Panc1 (cell line): ENCODE results near the gene DAB2IP. TPM values are rescaled to one million over a fixed set of nuclear protein-coding genes. Genes with fewer than 3 reads are reported as not detected.

ENCODE experiments used
- ATAC-seq: fragments of 200-7000 bp; cut with Tn5 transposase; 2 replicates; pipeline ENCODE4 v1.9.1; 2020; ENCODE audit warnings: mild to moderate bottlenecking, moderate library complexity
- BruUV-seq: library from RNA; stranded (reverse); fragments of 400-500 nt; replicated peaks from 2 replicates; lab custom pipeline; 2021; lab: Mats Ljungman, UMichigan
- CTCF ChIA-PET: fragments of 300-600 bp; sonication (Branson Sonifier 250); formaldehyde crosslinking; loops from one replicate; lab custom pipeline; 2022; ENCODE audit warnings: antibody characterized with exemption; lab: Charles Lee
- POLR2A ChIA-PET: fragments of 300-600 bp; sonication (Branson Sonifier 250); formaldehyde crosslinking; loops from one replicate; lab custom pipeline; 2022; ENCODE audit warnings: antibody characterized with exemption; lab: Charles Lee
- DNase-seq: peaks from one replicate; pipeline ENCODE4 v3.0.0-alpha.2; 2010; ENCODE audit warnings: low read depth, low spot score
- H3K27ac ChIP-seq: 2 replicates; pipeline ENCODE4 v1.5.1; 2011; ENCODE audit warnings: mild to moderate bottlenecking, low read length, inconsistent platforms
- H3K27me3 ChIP-seq: fragments of 200-500 bp; sonication (Bioruptor generic); 2 replicates; pipeline ENCODE4 v1.6.0; 2014; ENCODE audit warnings: low read length, inconsistent platforms; ENCODE audit not compliant: control insufficient read depth, insufficient read depth
- H3K36me3 ChIP-seq: fragments of 200-500 bp; sonication (Bioruptor generic); 2 replicates; pipeline ENCODE4 v1.5.1; 2014; ENCODE audit warnings: inconsistent platforms, mild to moderate bottlenecking, low read length, moderate library complexity; ENCODE audit not compliant: control insufficient read depth, insufficient read depth
- H3K4me1 ChIP-seq: 2 replicates; pipeline ENCODE4 v1.5.1; 2011; ENCODE audit warnings: inconsistent platforms, mild to moderate bottlenecking, low read length, moderate library complexity; ENCODE audit not compliant: control insufficient read depth, insufficient read depth
- H3K4me3 ChIP-seq, 2 experiments: 2 replicates each; pipeline ENCODE4 v1.5.1; 2011 to 2012; ENCODE audit warnings: low read depth in 2 of 2, low read length in 2 of 2, mild to moderate bottlenecking in 2 of 2, inconsistent platforms in 1 of 2, moderate library complexity in 1 of 2
- H3K9me3 ChIP-seq: fragments of 200-500 bp; sonication (Bioruptor generic); 2 replicates; pipeline ENCODE4 v1.5.1; 2014; ENCODE audit warnings: low read depth, mild to moderate bottlenecking, inconsistent platforms, low read length, moderate library complexity; ENCODE audit not compliant: control insufficient read depth, insufficient read depth
- CTCF ChIP-seq: fragments of 450-650 bp; IDR thresholded peaks from 2 replicates; pipeline ENCODE4 v1.5.1; 2017; ENCODE audit warnings: mild to moderate bottlenecking
- POLR2AphosphoS5 ChIP-seq: IDR thresholded peaks from 2 replicates; pipeline ENCODE4 v1.6.1; 2012; ENCODE audit warnings: mild to moderate bottlenecking, low read depth, low read length, moderate library complexity
- SIN3A ChIP-seq: IDR thresholded peaks from 2 replicates; pipeline ENCODE4 v1.6.1; 2012; ENCODE audit warnings: low read depth, mild to moderate bottlenecking, low read length, moderate library complexity, borderline replicate concordance; ENCODE audit not compliant: insufficient read depth
- TCF7L2 ChIP-seq: IDR thresholded peaks from 2 replicates; pipeline ENCODE4 v1.6.1; 2011; ENCODE audit warnings: mild to moderate bottlenecking, low read depth, low read length, inconsistent platforms
- in situ Hi-C: cut with HindIII; loops from 2 replicates; pipeline ENCODE4 v1.10.0; 2016; ENCODE audit warnings: low sequenced_read_pairs, low pct_unique_long_range_greater_than_20kb
- intact Hi-C: fragments of 100-400 bp; cut with micrococcal nuclease; formaldehyde crosslinking; loops from one replicate; pipeline ENCODE4 v1.10.0; 2022; ENCODE audit not compliant: unreplicated experiment
- total RNA-seq: library from RNA; stranded (reverse); gene quantifications from one replicate; pipeline ENCODE4 v1.2.1, GENCODE V29; 2021; ENCODE audit not compliant: unreplicated experiment
- TF ChIP-seq, protein P1 (sequence below), 2 experiments: IDR thresholded peaks; 2 replicates each; pipeline ENCODE4 v1.6.1; 2011 to 2012; ENCODE audit warnings: low read depth in 2 of 2, control low read depth in 1 of 2, low read length in 1 of 2, mild to moderate bottlenecking in 1 of 2, moderate library complexity in 1 of 2; ENCODE audit not compliant: insufficient read depth in 1 of 2

The DAB2IP gene
- total RNA-seq, 1 experiment from 2014 or later: 18.4 TPM

DNA sequence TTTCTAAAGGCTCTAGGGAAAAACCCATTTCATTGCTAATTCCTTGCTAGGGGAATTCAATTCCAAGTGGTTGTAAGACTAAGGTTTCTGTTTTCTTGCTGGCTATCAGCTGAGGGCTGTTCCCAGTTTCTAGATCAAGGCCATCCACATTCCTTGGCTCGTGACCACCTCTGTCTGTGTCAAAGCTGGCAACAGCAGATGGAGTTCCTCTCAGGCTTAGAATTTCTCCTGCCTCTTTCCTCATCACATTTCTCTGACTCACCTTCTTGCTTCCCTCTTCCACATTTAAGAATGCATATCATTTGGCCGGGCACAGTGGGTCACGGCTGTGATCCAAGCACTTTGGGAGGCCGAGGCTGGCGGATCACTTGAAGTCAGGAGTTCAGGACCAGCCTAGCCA is 19.0 kb downstream of the DAB2IP start:
- H3K27me3 ChIP-seq: no peaks in the 10 kb centered on the region
- intact Hi-C loops: no loop called here
- no peak overlapping the region for H3K4me3 ChIP-seq
- no peak for ATAC-seq
- no peak overlapping the region for H3K27ac ChIP-seq
- no TSS peak for BruUV-seq
- H3K4me1 ChIP-seq: no peaks in the 10 kb centered on the region
- H3K36me3 ChIP-seq: no peaks in the 10 kb centered on the region
- in situ Hi-C loops: no loop called here
- TF ChIP-seq CTCF: no peak
- no peak for TF ChIP-seq TCF7L2
- no peak for TF ChIP-seq POLR2AphosphoS5
- TF ChIP-seq, protein P1, sequence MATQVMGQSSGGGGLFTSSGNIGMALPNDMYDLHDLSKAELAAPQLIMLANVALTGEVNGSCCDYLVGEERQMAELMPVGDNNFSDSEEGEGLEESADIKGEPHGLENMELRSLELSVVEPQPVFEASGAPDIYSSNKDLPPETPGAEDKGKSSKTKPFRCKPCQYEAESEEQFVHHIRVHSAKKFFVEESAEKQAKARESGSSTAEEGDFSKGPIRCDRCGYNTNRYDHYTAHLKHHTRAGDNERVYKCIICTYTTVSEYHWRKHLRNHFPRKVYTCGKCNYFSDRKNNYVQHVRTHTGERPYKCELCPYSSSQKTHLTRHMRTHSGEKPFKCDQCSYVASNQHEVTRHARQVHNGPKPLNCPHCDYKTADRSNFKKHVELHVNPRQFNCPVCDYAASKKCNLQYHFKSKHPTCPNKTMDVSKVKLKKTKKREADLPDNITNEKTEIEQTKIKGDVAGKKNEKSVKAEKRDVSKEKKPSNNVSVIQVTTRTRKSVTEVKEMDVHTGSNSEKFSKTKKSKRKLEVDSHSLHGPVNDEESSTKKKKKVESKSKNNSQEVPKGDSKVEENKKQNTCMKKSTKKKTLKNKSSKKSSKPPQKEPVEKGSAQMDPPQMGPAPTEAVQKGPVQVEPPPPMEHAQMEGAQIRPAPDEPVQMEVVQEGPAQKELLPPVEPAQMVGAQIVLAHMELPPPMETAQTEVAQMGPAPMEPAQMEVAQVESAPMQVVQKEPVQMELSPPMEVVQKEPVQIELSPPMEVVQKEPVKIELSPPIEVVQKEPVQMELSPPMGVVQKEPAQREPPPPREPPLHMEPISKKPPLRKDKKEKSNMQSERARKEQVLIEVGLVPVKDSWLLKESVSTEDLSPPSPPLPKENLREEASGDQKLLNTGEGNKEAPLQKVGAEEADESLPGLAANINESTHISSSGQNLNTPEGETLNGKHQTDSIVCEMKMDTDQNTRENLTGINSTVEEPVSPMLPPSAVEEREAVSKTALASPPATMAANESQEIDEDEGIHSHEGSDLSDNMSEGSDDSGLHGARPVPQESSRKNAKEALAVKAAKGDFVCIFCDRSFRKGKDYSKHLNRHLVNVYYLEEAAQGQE (IDR thresholded peaks at IDR 0.05; ENCODE audit: insufficient read depth in 1 of 2, low read depth in 2 of 2, low read length in 1 of 2): no peak
- TF ChIP-seq SIN3A: no peak
- no peaks in the 10 kb centered on the region for H3K9me3 ChIP-seq
- no peak for DNase-seq
- POLR2A ChIA-PET: no interaction called here
- CTCF ChIA-PET: no interaction called here

- POLR2A ChIA-PET: no interaction called here
- Histone ChIP-seq H3K27me3 (no peaks in the 10 kb centered on the region), H3K4me1 (no peaks in the 10 kb centered on the region), H3K27ac (no peak overlapping the region), H3K9me3 (no peaks in the 10 kb centered on the region), H3K36me3 (no peaks in the 10 kb centered on the region), H3K4me3 (no peak overlapping the region)
- CTCF ChIA-PET: no interaction called here
- ATAC-seq (no peak), DNase-seq (no peak)
- intact Hi-C loops: no loop called here
- TF ChIP-seq, protein P1 (IDR thresholded peaks at IDR 0.05; ENCODE audit: insufficient read depth in 1 of 2, low read depth in 2 of 2, low read length in 1 of 2): no peak
- TF ChIP-seq POLR2AphosphoS5 (no peak), TCF7L2 (no peak), CTCF (no peak), SIN3A (no peak)
- no TSS peak for BruUV-seq
- in situ Hi-C loops: no loop called here
Observed at GRCh38 chr9:121671612-121672155, 20.2 kb downstream of the DAB2IP start.
